NCI-H69 (cell line): ENCODE results near the gene HCRTR1.

Source experiments
- DNase-seq: peaks from one replicate; lab custom pipeline; 2025; lab: John Stamatoyannopoulos, UW

Gene HCRTR1

GRCh38 chr1:31626223-31627207, 9.0 kb downstream of the HCRTR1 start:
- no peak for DNase-seq

GRCh38 chr1:31627301-31627929, 9.9 kb downstream of the HCRTR1 start:
- DNase-seq: no peak

- no peak for DNase-seq
Measured at GRCh38 chr1:31627930-31628559, 10.6 kb downstream of the HCRTR1 start.

GRCh38 chr1:31628931-31629556, 11.6 kb downstream of the HCRTR1 start:
- no peak for DNase-seq

- no peak for DNase-seq
Measured at GRCh38 chr1:31632649-31633048, 15.2 kb downstream of the HCRTR1 start.

- peak; percentile 10 for DNase-seq
Measured at GRCh38 chr1:31633117-31633516, 15.6 kb downstream of the HCRTR1 start.

GRCh38 chr1:31637915-31638673, 20.6 kb downstream of the HCRTR1 start:
- peak; percentile 43 for DNase-seq

GRCh38 chr1:31639543-31639942, 22.1 kb downstream of the HCRTR1 start:
- no peak for DNase-seq

GRCh38 chr1:31640179-31640578, 22.7 kb downstream of the HCRTR1 start:
- no peak for DNase-seq

- no peak for DNase-seq
Measured at GRCh38 chr1:31640964-31641363, 23.5 kb downstream of the HCRTR1 start.

- no peak for DNase-seq
Measured at GRCh38 chr1:31642366-31642765, 24.9 kb downstream of the HCRTR1 start.

- DNase-seq: no peak
Measured at GRCh38 chr1:31642897-31643296, 25.4 kb downstream of the HCRTR1 start.

- no peak for DNase-seq
Measured at GRCh38 chr1:31643976-31644559, 26.6 kb downstream of the HCRTR1 start.

GRCh38 chr1:31644560-31645273, 27.2 kb downstream of the HCRTR1 start, which contains the start of gene PEF1:
Gene PEF1, minus strand, starts transcription at chr1:31644876. Its CDS starts 12 bp downstream, at chr1:31644864.
- DNase-seq: peak; percentile 98

- no peak for DNase-seq
Measured at GRCh38 chr1:31645274-31645568, 27.7 kb downstream of the HCRTR1 start.

- DNase-seq: no peak
Measured at GRCh38 chr1:31646259-31646960, 28.9 kb downstream of the HCRTR1 start.

- no peak for DNase-seq
Measured at GRCh38 chr1:31647106-31647505, 29.6 kb downstream of the HCRTR1 start.

- DNase-seq: no peak
Measured at GRCh38 chr1:31648190-31648589, 30.7 kb downstream of the HCRTR1 start.

- no peak for DNase-seq
Measured at GRCh38 chr1:31648641-31649357, 31.3 kb downstream of the HCRTR1 start.
